AG09319 (cell line): Measurements from ENCODE around the gene ARAP1.

Experiments
- DNase-seq: peaks from one replicate; pipeline ENCODE4 v3.0.0-alpha.2; 2010; ENCODE audit warnings: low read depth; ENCODE audit errors: extremely low read depth
- TF ChIP-seq, protein P1 (sequence below): IDR thresholded peaks from 2 replicates; pipeline ENCODE4 v1.5.1; 2011; ENCODE audit warnings: low read depth, mild to moderate bottlenecking, inconsistent platforms, low read length, moderate library complexity

Gene ARAP1

DNA sequence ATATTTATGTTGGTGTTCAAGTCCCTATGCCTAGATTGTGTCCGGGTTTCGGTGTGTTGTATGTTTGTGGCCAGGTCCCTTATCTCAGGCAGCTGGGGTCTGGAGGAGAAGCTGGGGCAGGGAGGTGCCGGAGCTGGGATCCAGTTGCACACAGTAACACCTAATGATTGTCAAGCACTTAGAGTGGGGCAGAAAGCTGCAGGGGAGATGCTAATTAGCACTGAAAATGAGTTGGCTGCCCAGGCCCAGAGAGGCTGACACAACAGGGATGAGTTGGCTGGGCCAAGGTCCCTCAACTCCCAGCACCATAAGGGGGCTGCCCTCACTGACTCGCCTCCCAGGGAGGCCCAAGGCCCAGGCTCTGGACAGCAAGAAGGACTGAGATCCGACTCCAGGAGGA lies 90.2 kb downstream of the ARAP1 start:
- DNase-seq, result no peak
- TF ChIP-seq, protein P1, sequence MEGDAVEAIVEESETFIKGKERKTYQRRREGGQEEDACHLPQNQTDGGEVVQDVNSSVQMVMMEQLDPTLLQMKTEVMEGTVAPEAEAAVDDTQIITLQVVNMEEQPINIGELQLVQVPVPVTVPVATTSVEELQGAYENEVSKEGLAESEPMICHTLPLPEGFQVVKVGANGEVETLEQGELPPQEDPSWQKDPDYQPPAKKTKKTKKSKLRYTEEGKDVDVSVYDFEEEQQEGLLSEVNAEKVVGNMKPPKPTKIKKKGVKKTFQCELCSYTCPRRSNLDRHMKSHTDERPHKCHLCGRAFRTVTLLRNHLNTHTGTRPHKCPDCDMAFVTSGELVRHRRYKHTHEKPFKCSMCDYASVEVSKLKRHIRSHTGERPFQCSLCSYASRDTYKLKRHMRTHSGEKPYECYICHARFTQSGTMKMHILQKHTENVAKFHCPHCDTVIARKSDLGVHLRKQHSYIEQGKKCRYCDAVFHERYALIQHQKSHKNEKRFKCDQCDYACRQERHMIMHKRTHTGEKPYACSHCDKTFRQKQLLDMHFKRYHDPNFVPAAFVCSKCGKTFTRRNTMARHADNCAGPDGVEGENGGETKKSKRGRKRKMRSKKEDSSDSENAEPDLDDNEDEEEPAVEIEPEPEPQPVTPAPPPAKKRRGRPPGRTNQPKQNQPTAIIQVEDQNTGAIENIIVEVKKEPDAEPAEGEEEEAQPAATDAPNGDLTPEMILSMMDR, result no peak

DNA sequence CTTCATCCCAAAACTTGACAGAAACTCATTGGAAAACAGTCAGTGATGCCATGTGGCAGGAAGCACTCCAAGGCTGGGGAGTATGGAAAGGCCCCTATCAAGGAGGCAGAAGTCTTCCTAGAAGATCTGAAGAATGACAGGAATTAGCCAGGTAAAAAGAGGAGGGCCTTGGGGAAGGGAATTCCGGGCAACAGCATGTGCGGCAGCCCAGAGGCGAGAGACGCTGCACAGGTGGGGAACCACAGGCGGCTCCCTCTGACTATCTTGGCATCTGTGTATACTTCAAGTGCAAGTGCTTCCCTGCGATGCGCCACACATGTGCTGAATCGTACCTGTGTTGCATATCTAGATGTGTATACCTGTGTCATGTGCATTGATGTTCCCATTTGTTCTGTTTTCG lies 90.7 kb downstream of the ARAP1 start:
- DNase-seq, result no peak
- TF ChIP-seq, protein P1, result no peak

DNA sequence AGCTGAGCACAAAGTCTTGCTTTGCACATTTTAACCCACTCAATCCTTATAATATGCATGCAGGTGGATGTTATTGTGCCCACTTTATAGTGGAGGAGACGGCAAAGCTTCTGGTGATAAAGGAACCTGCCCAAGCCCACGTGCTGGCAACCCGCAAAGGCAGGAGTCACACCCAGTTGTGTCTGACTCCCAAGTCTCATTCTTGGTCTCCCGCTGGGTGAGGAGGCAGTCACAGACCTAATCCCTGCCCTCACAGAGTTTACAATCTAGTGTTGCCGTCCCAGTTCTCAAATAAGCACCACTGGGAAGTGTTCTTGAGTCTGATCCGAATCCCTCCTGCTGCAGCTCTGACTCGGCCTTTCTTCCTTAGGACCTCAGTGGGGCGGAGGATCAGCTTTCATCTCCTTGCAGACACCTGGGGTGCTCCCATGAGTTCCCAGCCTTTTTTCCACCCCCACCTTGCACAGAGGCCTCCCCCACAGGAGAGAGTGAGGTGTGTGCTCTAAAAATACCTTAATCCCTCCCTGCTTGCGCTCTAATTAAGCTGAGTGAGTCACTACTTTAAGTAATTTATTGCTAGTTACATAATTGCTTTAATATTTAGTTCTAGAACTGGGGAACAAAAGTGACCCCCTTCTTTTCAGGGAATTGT lies 93.1 kb downstream of the ARAP1 start:
- TF ChIP-seq, protein P1, result no peak
- DNase-seq, result no peak

DNA sequence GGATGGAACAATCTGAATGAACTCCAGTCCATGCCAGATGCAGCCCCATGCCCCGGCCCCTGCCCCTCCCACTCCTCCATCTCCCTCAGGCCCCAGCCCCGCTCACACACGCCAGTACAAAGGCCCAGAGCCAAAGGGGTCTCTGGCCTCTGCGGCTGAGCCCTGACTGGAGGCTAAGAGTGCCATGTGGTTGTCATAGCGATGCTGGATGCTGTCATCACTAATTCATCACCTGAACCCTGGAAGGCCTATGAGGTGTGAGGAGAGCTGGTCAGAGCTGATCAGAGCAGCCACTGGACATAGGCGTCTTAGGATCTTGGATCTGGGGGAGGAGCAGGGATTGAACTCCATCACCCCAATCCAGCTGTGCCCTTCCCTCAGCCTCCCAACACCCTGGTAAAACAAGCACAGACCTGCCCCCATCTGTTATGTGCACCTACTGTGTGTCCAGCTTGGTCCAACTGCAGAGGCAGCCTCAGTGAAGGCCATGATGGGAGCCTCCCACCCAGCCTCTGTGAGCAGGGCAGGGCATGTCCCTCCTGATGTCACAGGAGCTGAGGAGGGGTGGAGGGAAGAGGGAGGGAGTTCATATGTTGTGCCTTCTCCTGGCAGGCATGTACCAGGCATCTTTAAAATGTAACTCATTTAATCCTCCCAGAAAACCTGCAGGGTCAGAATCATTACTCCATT lies 94.7 kb downstream of the ARAP1 start:
- TF ChIP-seq, protein P1, result no peak
- DNase-seq, result no peak

DNA sequence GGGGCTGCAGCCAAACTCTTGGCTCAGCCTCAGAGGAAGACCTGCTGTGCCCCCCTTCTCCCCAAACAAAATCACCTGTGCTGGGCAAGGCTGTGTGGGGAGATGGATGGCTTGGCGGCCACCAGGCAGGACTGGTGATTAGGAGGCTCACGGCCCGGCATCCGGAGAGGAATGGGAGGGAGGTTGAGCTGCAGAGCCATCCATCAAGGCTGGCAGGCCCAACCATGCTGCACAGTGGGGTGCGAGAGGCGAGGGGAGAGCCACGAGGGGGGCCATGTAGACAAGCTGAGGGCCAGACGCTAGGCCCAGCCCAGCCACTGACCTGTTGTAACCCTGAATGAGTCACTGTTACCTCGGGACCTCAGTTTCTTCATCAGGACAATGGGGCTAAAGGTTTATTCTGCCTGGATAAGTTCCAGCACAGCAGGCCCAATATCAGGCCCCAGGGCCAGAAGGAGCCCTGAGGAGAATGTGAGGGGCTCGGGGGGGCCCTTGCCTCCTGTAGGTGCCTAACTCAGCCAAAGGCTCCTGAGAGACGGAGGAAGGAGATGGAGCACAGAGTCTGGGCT lies 96.2 kb downstream of the ARAP1 start:
- TF ChIP-seq, protein P1, result no peak

DNA sequence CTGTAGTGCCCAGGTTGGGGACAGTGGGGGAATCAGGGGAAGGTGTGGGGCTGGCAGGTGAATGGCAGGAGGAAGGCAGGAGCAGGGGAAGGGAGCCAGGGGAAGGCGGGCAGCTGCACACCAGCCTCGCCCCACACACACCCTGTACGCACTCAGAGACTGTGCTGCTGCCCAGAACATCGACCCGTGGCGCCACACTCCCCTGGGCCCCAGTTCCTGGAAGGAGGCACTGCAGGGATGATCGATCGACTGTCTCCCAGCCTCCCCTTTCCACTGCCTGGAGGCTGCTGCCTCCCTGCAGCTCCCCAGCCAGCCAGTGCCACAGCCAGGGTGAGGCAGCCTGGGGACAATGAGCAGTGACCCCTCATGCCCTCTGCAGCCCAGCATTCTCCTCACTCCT lies 97.2 kb downstream of the ARAP1 start:
- TF ChIP-seq, protein P1, result no peak
- no peak for DNase-seq

More for the DNA sequence above, 96.2 kb downstream of the ARAP1 start:
- DNase-seq, result no peak

DNA sequence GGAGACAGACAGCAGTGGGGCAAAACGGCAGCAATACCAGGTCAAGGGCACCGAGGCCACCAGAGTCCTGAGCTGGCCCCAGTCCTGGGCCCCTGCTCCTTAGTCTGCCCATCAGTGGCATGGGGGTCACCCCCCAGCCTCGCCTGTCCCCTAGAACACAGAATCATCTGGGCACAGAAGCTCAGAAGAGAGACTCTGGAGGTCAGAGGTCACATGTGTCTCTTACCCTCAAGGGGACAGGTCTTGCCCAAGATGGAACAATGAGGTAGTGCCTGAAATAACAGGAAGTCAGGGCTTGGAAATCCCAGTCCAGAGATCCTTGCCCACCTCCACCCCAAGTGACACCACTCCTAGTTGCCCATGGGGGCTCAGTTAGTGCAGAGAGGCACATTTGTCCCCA lies 98.6 kb downstream of the ARAP1 start:
- TF ChIP-seq, protein P1, result no peak
- no peak for DNase-seq
